Germinal center (tissue), 1 donor: ENCODE data around the gene PMP22.
"Not testable (repeated sequence)": the region's sequence is repeated elsewhere in the genome, so short reads cannot be mapped to it uniquely, and the experiment has no call there.

Source experiments
- DNase-seq: peaks from one replicate; pipeline ENCODE4 v3.0.0; 2012; ENCODE audit warnings: mixed read lengths, low spot score

The PMP22 gene

GRCh38 chr17:15210247-15210646 is 54.9 kb downstream of the PMP22 start:
- no peak for DNase-seq

DNA sequence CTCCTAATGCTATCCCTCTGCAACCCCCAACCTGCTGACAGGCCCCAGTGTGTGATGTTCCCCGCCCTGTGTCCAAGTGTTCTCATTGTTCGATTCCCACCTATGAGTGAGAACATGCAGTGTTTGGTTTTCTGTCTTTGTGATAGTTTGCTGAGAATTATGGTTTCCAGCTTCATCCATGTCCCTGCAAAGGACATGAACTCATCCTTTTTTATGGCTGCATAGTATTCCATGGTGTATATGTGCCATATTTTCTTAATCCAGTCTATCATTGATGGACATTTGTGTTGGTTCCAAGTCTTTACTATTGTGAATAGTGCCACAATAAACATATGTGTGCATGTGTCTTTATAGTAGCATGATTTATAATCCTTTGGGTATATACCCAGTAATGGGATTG is 62.1 kb downstream of the PMP22 start:
- not testable (repeated sequence) for DNase-seq

GRCh38 chr17:15200574-15200973 is 64.6 kb downstream of the PMP22 start:
- DNase-seq, result not testable (repeated sequence)

DNA sequence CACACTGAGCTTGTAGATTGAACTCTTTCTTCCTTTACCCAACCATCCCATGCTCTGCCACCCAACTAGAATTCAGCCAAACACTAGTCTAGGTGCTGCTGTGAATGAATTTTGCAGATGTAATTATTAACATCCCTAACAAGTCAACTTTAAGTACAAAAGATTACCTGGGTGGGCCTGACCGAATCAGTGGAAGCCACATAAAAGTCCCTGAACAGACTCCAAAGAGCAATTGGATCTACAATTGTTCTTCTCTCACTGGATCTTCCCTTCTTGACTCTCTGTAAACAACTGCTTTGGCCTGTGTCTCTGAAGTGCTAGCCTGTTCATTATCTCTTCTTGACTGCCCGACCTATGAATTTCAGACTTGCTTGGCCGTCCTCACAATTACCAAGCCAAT is 67.9 kb downstream of the PMP22 start:
- DNase-seq, result no peak

- no peak for DNase-seq
These were observed 70.3 kb downstream of the PMP22 start for GRCh38 chr17:15194859-15195277.

DNA sequence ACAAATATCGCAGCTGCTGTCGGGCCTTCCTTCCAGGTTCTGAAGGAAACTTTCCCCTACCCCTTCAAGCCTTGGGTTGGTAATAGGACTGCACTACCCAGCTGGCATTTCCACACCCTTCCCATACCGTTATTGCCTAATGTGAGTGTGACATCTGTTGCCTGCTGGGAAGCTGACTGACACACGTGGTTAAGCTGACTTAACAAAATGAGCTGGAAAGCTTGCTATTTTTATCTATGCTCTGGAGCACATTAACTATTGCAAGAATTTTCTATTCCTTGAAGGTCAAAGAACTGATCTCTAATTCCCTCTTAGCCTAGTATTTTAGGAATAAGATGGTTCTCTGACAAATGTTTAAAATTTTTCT is 79.5 kb downstream of the PMP22 start:
- DNase-seq, result no peak

DNA sequence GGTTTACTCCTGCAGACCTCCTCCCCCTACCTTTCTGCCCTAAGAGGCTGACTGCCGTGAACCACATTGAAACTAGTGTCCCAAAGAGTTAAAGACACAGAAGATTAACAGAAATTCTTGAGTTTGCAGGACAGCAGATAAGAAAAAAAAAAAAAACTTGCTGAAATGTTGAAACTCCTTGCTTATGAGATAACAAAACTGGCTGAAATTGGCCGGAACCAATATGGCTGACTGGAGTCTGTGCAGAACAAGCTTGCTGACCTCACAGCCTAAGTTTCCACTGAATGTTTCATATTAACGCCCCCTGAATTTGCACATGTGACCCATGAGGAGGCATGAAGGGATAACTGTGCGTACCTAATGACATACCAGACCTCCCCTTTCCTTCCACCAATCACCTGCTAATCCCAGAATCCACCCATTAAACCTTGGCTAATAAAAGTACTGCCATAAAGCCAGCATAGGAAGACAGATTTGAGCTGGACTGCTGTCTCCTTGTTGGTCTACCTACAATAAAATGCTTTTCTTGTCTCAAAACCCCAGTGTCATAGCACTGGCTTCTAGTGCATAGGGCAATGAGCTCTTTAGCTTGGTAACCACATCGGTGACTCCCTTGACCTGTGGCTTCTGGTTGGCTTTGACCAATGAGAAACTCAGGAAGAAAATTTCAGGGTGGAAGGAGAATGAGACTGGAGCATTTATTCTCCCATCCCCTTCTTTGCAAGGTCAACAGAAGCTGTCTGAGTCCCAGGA is 80.1 kb downstream of the PMP22 start:
- no peak for DNase-seq

DNA sequence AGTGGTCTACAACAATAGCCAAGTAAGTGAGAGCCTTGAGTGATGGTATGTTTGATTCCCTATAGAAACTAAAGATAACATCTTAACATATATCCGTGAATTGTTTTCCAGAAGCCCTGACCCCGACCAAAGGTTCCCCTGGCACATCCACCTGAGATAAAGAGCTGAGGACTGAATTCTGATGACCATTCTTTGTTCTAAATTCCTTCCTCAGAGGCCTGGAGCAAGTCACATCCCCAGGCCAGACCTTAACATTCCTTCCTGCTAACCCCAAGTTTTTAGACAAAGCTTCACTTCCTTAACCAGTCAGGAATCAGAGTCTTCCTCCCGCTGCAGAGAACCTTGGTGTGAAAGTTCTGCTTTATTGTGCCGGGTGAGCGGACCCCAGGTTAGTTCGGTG is 83.3 kb downstream of the PMP22 start:
- DNase-seq, result no peak

DNA sequence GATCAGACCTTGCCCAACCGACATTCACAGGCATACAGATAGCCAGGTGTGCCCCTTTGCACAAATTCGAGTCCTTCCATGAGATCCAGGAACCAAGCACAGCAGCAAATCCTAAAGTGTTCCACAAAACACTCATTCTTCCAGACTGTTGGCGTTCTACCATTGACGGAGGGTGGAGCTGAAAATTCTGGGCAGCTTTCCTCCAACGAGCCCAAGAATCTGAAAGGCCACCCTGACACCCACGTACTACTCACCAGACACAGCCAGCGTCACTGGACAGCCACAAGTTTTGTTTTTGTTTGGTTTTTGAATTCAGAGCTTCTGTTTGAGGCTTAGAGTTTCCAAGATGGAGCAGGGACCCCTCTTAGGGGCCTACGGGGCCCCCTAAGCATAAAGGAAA is 83.8 kb downstream of the PMP22 start:
- no peak for DNase-seq

GRCh38 chr17:15180121-15180561 is 85.0 kb downstream of the PMP22 start:
- DNase-seq, result no peak
